Measurements from ENCODE around the gene CD44. TPM values are rescaled to one million over a fixed set of nuclear protein-coding genes. Genes with fewer than 3 reads are reported as not detected.

CD44 gene
- total and polyA plus RNA-seq, 10 of the 15 experiments (the other 5 are each of a cell fraction or from before 2014, with no cell fraction given): 57.1 to 293 (median 120) TPM

GRCh38 chr11:35165423-35166368 is 26.7 kb downstream of the CD44 start (continued):
- TF ChIP-seq, protein P1, sequence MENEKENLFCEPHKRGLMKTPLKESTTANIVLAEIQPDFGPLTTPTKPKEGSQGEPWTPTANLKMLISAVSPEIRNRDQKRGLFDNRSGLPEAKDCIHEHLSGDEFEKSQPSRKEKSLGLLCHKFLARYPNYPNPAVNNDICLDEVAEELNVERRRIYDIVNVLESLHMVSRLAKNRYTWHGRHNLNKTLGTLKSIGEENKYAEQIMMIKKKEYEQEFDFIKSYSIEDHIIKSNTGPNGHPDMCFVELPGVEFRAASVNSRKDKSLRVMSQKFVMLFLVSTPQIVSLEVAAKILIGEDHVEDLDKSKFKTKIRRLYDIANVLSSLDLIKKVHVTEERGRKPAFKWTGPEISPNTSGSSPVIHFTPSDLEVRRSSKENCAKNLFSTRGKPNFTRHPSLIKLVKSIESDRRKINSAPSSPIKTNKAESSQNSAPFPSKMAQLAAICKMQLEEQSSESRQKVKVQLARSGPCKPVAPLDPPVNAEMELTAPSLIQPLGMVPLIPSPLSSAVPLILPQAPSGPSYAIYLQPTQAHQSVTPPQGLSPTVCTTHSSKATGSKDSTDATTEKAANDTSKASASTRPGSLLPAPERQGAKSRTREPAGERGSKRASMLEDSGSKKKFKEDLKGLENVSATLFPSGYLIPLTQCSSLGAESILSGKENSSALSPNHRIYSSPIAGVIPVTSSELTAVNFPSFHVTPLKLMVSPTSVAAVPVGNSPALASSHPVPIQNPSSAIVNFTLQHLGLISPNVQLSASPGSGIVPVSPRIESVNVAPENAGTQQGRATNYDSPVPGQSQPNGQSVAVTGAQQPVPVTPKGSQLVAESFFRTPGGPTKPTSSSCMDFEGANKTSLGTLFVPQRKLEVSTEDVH (IDR thresholded peaks at IDR 0.05; ENCODE audit: low read depth, partially characterized antibody): no peak
- no peak for TF ChIP-seq EZH2 (IDR thresholded peaks at IDR 0.05; ENCODE audit: borderline replicate concordance, control insufficient read depth, low read depth, low read length)
- peak; percentile 48; the same call in 1 of the 2 replicates for TF ChIP-seq PAX5 (IDR thresholded peaks at IDR 0.05; ENCODE audit: borderline replicate concordance, low read depth, low read length)
- TF ChIP-seq SMAD1 (IDR thresholded peaks at IDR 0.05; ENCODE audit: low read depth, partially characterized antibody): no peak
- no peak for TF ChIP-seq CHD1 (IDR thresholded peaks at IDR 0.05; ENCODE audit: low read depth, low read length)
- no peak for TF ChIP-seq SREBF1 (IDR thresholded peaks at IDR 0.05; ENCODE audit: low read length)
- no peak for TF ChIP-seq E2F4 (IDR thresholded peaks at IDR 0.05; ENCODE audit: low read depth, low read length)
- TF ChIP-seq KDM1A (IDR thresholded peaks at IDR 0.05; ENCODE audit: borderline replicate concordance): no peak
- TF ChIP-seq ATF7 (IDR thresholded peaks at IDR 0.05; ENCODE audit: low read depth): peak; percentile 69
- peak; percentile 72 for TF ChIP-seq MEF2B (IDR thresholded peaks at IDR 0.05; ENCODE audit: partially characterized antibody, poor library complexity, severe bottlenecking)
- TF ChIP-seq, protein P2, sequence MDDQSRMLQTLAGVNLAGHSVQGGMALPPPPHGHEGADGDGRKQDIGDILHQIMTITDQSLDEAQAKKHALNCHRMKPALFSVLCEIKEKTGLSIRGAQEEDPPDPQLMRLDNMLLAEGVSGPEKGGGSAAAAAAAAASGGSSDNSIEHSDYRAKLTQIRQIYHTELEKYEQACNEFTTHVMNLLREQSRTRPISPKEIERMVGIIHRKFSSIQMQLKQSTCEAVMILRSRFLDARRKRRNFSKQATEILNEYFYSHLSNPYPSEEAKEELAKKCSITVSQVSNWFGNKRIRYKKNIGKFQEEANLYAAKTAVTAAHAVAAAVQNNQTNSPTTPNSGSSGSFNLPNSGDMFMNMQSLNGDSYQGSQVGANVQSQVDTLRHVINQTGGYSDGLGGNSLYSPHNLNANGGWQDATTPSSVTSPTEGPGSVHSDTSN (IDR thresholded peaks at IDR 0.05; ENCODE audit: insufficient replicate concordance, low read depth, low read length): no peak
- no peak for TF ChIP-seq ZBTB11 (CRISPR knock-in tag; IDR thresholded peaks at IDR 0.05)
- no peak for TF ChIP-seq ZNF274 (IDR thresholded peaks at IDR 0.05; ENCODE audit: insufficient read depth, insufficient read length)
- no peak for TF ChIP-seq ZNF687 (IDR thresholded peaks at IDR 0.05)

All from GM12878 (cell line).